GM12878 (cell line): Measurements from ENCODE around the gene AKR1B1. TPM values are rescaled to one million over a fixed set of nuclear protein-coding genes. Genes with fewer than 3 reads are reported as not detected.

Experiments used
- ATAC-seq: fragments of 200-7000 bp; cut with Tn5 transposase; 3 replicates; pipeline ENCODE4 v1.9.1; 2020; ENCODE audit warnings: mild to moderate bottlenecking, moderate library complexity
- BruUV-seq: library from RNA; stranded (reverse); fragments of 400-500 nt; replicated peaks from 2 replicates; lab custom pipeline; 2021; lab: Mats Ljungman, UMichigan
- CTCF ChIA-PET: fragments of 300-600 bp; sonication (Branson Sonifier 250); formaldehyde crosslinking; extraction: SDS; loops from one replicate; lab custom pipeline; 2021; ENCODE audit warnings: inconsistent platforms; lab: Yijun Ruan, JAX
- POLR2A ChIA-PET: fragments of 350-600 bp; formaldehyde crosslinking; extraction: SDS; loops from one replicate; lab custom pipeline; 2021; ENCODE audit warnings: inconsistent platforms; lab: Charles Lee
- RAD21 ChIA-PET: fragments of 300-600 bp; sonication (Branson Sonifier 250); formaldehyde crosslinking; loops from one replicate; lab custom pipeline; 2023; ENCODE audit warnings: antibody characterized with exemption; ENCODE audit not compliant: unreplicated experiment; lab: Charles Lee
- SMC1A ChIA-PET: fragments of 300-600 bp; sonication (Branson Sonifier 250); formaldehyde crosslinking; loops from one replicate; lab custom pipeline; 2023; ENCODE audit not compliant: unreplicated experiment, uncharacterized antibody; lab: Charles Lee
- DNase-seq: peaks from one replicate; pipeline ENCODE4 v3.0.0-alpha.2; 2011; ENCODE audit warnings: low read depth, low spot score
- FAIRE-seq: peaks from 3 replicates; lab custom pipeline; 2011; peaks lifted over from hg19 to GRCh38; lab: Jason Lieb, UNC
- H2AFZ ChIP-seq: 2 replicates; pipeline ENCODE4 v1.6.0; 2011; ENCODE audit warnings: low read depth, low read length, control low read depth; ENCODE audit not compliant: control insufficient read depth
- H3K27ac ChIP-seq: 2 replicates; pipeline ENCODE4 v1.5.1; 2011; ENCODE audit warnings: control low read depth; ENCODE audit not compliant: control insufficient read depth, insufficient read depth
- H3K27me3 ChIP-seq, 2 experiments: replicated peaks in 1 of 2; 2 replicates each; pipeline versions ENCODE4 v1.6.0 to v1.6.1; 2011; ENCODE audit warnings: low read length in 1 of 2; ENCODE audit not compliant: control insufficient read depth in 2 of 2, insufficient read depth in 2 of 2
- H3K36me3 ChIP-seq, 2 experiments: 2 replicates each; pipeline ENCODE4 v1.5.1; 2011; ENCODE audit warnings: low read length in 1 of 2; ENCODE audit not compliant: control insufficient read depth in 2 of 2, insufficient read depth in 2 of 2
- H3K4me1 ChIP-seq: 2 replicates; pipeline ENCODE4 v1.6.1; 2011; ENCODE audit warnings: mild to moderate bottlenecking, low read length, moderate library complexity, mixed read lengths; ENCODE audit not compliant: control insufficient read depth, insufficient read depth
- H3K4me2 ChIP-seq: 2 replicates; pipeline ENCODE4 v1.6.0; 2011; ENCODE audit warnings: control low read depth; ENCODE audit not compliant: control insufficient read depth, insufficient read depth
- H3K4me3 ChIP-seq: fragments of 200-600 bp; sonication (generic); 2 replicates; pipeline ENCODE4 v1.5.1; 2016
- H3K79me2 ChIP-seq: 2 replicates; pipeline ENCODE4 v1.6.0; 2011; ENCODE audit warnings: low read length; ENCODE audit not compliant: control insufficient read depth, insufficient read depth
- H3K9ac ChIP-seq: 2 replicates; pipeline ENCODE4 v1.8.0; 2011; ENCODE audit warnings: low read length, control low read depth, mixed read lengths; ENCODE audit not compliant: control insufficient read depth, insufficient read depth
- H3K9me3 ChIP-seq: replicated peaks from 3 replicates; pipeline ENCODE4 v1.5.1; 2011; ENCODE audit warnings: mild to moderate bottlenecking, low read length; ENCODE audit not compliant: control insufficient read depth, insufficient read depth
- H4K20me1 ChIP-seq: 2 replicates; pipeline ENCODE4 v1.6.0; 2011; ENCODE audit not compliant: control insufficient read depth, insufficient read depth
- ATF2 ChIP-seq: IDR thresholded peaks from 2 replicates; pipeline ENCODE4 v1.6.1; 2012; ENCODE audit warnings: low read length, inconsistent platforms
- BCL11A ChIP-seq: IDR thresholded peaks from 2 replicates; pipeline ENCODE4 v1.6.1; 2011; ENCODE audit warnings: low read depth, low read length
- CTCF ChIP-seq, 3 experiments: IDR thresholded peaks in 2 of 3; conservative IDR thresholded peaks in 1 of 3; 2 replicates each; pipeline ENCODE4 v1.5.1; 2011; ENCODE audit warnings: low read depth in 3 of 3, low read length in 3 of 3, mild to moderate bottlenecking in 3 of 3, control low read depth in 2 of 3, moderate library complexity in 2 of 3, inconsistent platforms in 1 of 3, mixed read lengths in 1 of 3; ENCODE audit not compliant: control insufficient read depth in 2 of 3, insufficient read depth in 1 of 3; ENCODE audit errors: extremely low read depth in 1 of 3
- E4F1 ChIP-seq: fragments of 450-650 bp; IDR thresholded peaks from 2 replicates; pipeline ENCODE4 v1.6.1; 2018; ENCODE audit warnings: borderline replicate concordance, mild to moderate bottlenecking; ENCODE audit not compliant: partially characterized antibody
- EGR1 ChIP-seq, 2 experiments: IDR thresholded peaks; 1 replicate in 1 of 2; 2 replicates in 1 of 2; pipeline ENCODE4 v1.6.1; 2011 to 2012; ENCODE audit warnings: low read depth in 2 of 2, low read length in 2 of 2, borderline replicate concordance in 1 of 2, mild to moderate bottlenecking in 1 of 2, moderate library complexity in 1 of 2
- GABPA ChIP-seq: IDR thresholded peaks from 2 replicates; pipeline ENCODE4 v1.6.1; 2014; ENCODE audit warnings: antibody characterized with exemption, low read depth, mild to moderate bottlenecking, inconsistent platforms
- MEF2A ChIP-seq: IDR thresholded peaks from 2 replicates; pipeline ENCODE4 v1.6.1; 2011; ENCODE audit warnings: low read depth, mild to moderate bottlenecking, low read length, moderate library complexity; ENCODE audit not compliant: insufficient read depth
- MEF2B ChIP-seq: fragments of 450-650 bp; IDR thresholded peaks from 2 replicates; pipeline ENCODE4 v1.6.1; 2018; ENCODE audit warnings: mild to moderate bottlenecking, moderate library complexity; ENCODE audit not compliant: partially characterized antibody, poor library complexity, severe bottlenecking
- RAD51 ChIP-seq: fragments of 450-650 bp; IDR thresholded peaks from 2 replicates; pipeline ENCODE4 v1.6.1; 2016; ENCODE audit warnings: moderate library complexity, mild to moderate bottlenecking, inconsistent platforms
- RB1 ChIP-seq: fragments of 450-650 bp; formaldehyde crosslinking; IDR thresholded peaks from 2 replicates; pipeline ENCODE4 v1.6.1; 2017; ENCODE audit warnings: mild to moderate bottlenecking, borderline replicate concordance
- SMAD5 ChIP-seq: IDR thresholded peaks from 2 replicates; pipeline ENCODE4 v1.6.1; 2016; ENCODE audit warnings: antibody characterized with exemption, low read depth
- TARDBP ChIP-seq: IDR thresholded peaks from 2 replicates; pipeline ENCODE4 v1.6.1; 2016; ENCODE audit warnings: borderline replicate concordance
- TCF7 ChIP-seq: IDR thresholded peaks from 2 replicates; pipeline ENCODE4 v1.6.1; 2014; ENCODE audit warnings: antibody characterized with exemption, borderline replicate concordance
- ZBTB40 ChIP-seq: fragments of 450-650 bp; IDR thresholded peaks from 2 replicates; pipeline ENCODE4 v1.6.1; 2016; ENCODE audit warnings: mild to moderate bottlenecking, moderate library complexity, borderline replicate concordance
- WGBS: methylation state at CpG from one replicate; pipeline ENCODE4 v1.1.6; 2016; ENCODE audit warnings: low lambda C conversion rate; ENCODE audit not compliant: insufficient replicate concordance, insufficient coverage; ENCODE audit errors: missing lambda C conversion rate; 5-methylcytosine and 5-hydroxymethylcytosine counted together
- in situ Hi-C: fragments of 300-500 bp; cut with MboI; formaldehyde crosslinking; loops from 9 replicates; pipeline ENCODE4 v1.14.3; 2018; ENCODE audit warnings: mixed read lengths
- intact Hi-C: fragments of 100-400 bp; cut with micrococcal nuclease; formaldehyde crosslinking; loops from one replicate; pipeline ENCODE4 v1.14.2; 2022; ENCODE audit not compliant: unreplicated experiment
- polyA plus RNA-seq, 11 experiments: library from polyadenylated mRNA; depleted of rRNA in 4 of 11; unstranded in 6 of 11; stranded (reverse) in 5 of 11; fragments of >200 nt; fragmentation: Nextera tagmentation in 4 of 11; fragmentation: Illumina TruSeq in 1 of 11; extraction: Ambion mirVana in 4 of 11; extraction: Trizol in 1 of 11; gene quantifications; 1 replicate in 1 of 11; 2 replicates in 10 of 11; pipeline versions ENCODE4 v1.2.1 to v1.2.3, GENCODE V29; 2011 to 2016; ENCODE audit warnings: inconsistent platforms in 2 of 11, missing spikeins in 2 of 11, low read depth in 1 of 11
- total RNA-seq, 4 experiments: library from RNA; depleted of rRNA in 3 of 4; stranded (reverse); fragments of >200 nt in 3 of 4; fragmentation: Illumina TruSeq in 1 of 4; extraction: Trizol in 1 of 4; gene quantifications; 2 replicates each; pipeline versions ENCODE4 v1.2.1 to v1.2.3, GENCODE V29; 2013 to 2021

The AKR1B1 gene
- total and polyA plus RNA-seq, 10 of the 15 experiments (the other 5 are each of a cell fraction or from before 2014, with no cell fraction given): 40.4 to 252 (median 156) TPM

DNA sequence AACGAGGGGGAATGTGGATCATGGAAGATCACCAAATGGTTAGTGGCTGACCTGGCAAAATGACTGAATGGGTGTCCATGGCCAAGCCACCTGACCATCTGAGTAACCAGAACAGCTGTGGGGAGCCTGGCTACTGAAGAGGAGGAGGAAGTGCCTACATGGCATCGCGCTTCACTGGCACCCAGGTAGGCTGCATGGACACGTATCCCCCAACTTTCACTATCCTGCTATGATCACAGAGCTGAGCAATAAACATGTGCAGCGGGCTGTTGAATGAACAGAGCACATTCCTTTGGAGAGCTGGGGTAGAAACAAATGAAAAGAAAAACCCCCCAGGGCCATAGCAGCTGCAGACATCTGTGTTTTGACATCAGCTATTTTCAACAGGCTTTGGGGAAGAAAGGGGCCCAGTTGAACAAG lies 6.5 kb downstream of the AKR1B1 start:
- intact Hi-C loops: no loop called here
- POLR2A ChIA-PET: no interaction called here
- H3K79me2 ChIP-seq: no peaks in the 10 kb centered on the region; the same call in none of the 2 replicates
- TF ChIP-seq BCL11A: no peak
- TF ChIP-seq ATF2: no peak
- TF ChIP-seq RB1: no peak
- no peak for TF ChIP-seq CTCF (IDR thresholded peaks at IDR 0.05 in 2 of 3, conservative IDR thresholded peaks at IDR 0.05 in 1 of 3; ENCODE audit: control insufficient read depth in 2 of 3, extremely low read depth in 1 of 3, insufficient read depth in 1 of 3, low read depth in 3 of 3, low read length in 3 of 3)
- TF ChIP-seq MEF2B: no peak
- no peak for TF ChIP-seq SMAD5
- no peak for TF ChIP-seq TCF7
- no peak for TF ChIP-seq MEF2A
- no peak for TF ChIP-seq EGR1 (IDR thresholded peaks at IDR 0.05; ENCODE audit: borderline replicate concordance in 1 of 2, low read depth in 2 of 2, low read length in 2 of 2)
- no peak for TF ChIP-seq RAD51
- TF ChIP-seq E4F1: no peak
- TF ChIP-seq TARDBP: no peak
- TF ChIP-seq GABPA: no peak
- no peak for TF ChIP-seq ZBTB40

More for the DNA sequence above, 6.5 kb downstream of the AKR1B1 start:
- FAIRE-seq (no peak), ATAC-seq (no peak), DNase-seq (no peak)
- Histone ChIP-seq H3K27me3 (no peaks in the 10 kb centered on the region), H3K9me3 (no peaks in the 10 kb centered on the region), H3K36me3 (peaks cover 0 to 11% of the 10 kb centered on the region in 2 experiments; a peak in 3 of 4 replicates), H3K4me3 (no peak overlapping the region), H3K9ac (no peak overlapping the region), H3K4me2 (no peak overlapping the region), H4K20me1 (no peaks in the 10 kb centered on the region), H3K4me1 (peaks cover 8% of the 10 kb centered on the region; the same call in 1 of the 2 replicates), H2AFZ (no peak overlapping the region), H3K27ac (no peak overlapping the region)
- WGBS: 85% methylated on average over 5 of the region's 5 CpGs
- in situ Hi-C loops: no loop called here
- CTCF ChIA-PET: interaction anchor here (2.3 kb wide), 1 partner anchor 20 kb away, joined by 11 read pairs; no protein-coding TSS in a partner anchor
- RAD21 ChIA-PET: no interaction called here
- BruUV-seq: no TSS peak
- SMC1A ChIA-PET: interaction anchor here (0.6 to 2.0 kb wide), 2 partner anchors 19 to 475 kb away, joined by 3 to 7 read pairs; no protein-coding TSS in a partner anchor
